Thyroid gland (tissue), 4 donors: Measurements from ENCODE around the gene PTPRG. TPM values are rescaled to one million over a fixed set of nuclear protein-coding genes. Genes with fewer than 3 reads are reported as not detected.

ENCODE experiments used
- DNase-seq, 2 donors: peaks; one replicate each; pipeline ENCODE4 v3.0.0-alpha.2; 2019
- H3K27ac ChIP-seq, 3 donors: fragments of 200-600 bp; sonication (generic); 1 replicate in 2 of 3; 2 replicates in 1 of 3; pipeline ENCODE4 v1.5.1; 2016 to 2019; ENCODE audit warnings: mild to moderate bottlenecking in 1 of 3, moderate library complexity in 1 of 3
- H3K27me3 ChIP-seq: fragments of 200-600 bp; sonication (generic); one replicate; pipeline ENCODE4 v1.5.1; 2019
- H3K36me3 ChIP-seq, 2 donors: fragments of 200-600 bp; sonication (generic); one replicate each; pipeline ENCODE4 v1.5.1; 2016 to 2019
- H3K4me1 ChIP-seq, 2 donors: fragments of 200-600 bp; sonication (generic); one replicate each; pipeline ENCODE4 v1.5.1; 2017 to 2019
- H3K4me3 ChIP-seq, 3 donors: fragments of 200-600 bp; sonication (generic); replicated peaks in 1 of 3; 1 replicate in 2 of 3; 2 replicates in 1 of 3; pipeline ENCODE4 v1.5.1; 2016; ENCODE audit warnings: mild to moderate bottlenecking in 1 of 3
- H3K9me3 ChIP-seq: fragments of 200-600 bp; sonication (generic); one replicate; pipeline ENCODE4 v1.5.1; 2017
- CTCF ChIP-seq, 6 experiments: fragments of 200-600 bp in 3 of 6; fragments of 450-650 bp in 3 of 6; sonication (generic) in 3 of 6; IDR thresholded peaks; one replicate each; pipeline ENCODE4 v1.5.1; 2016 to 2019; ENCODE audit warnings: antibody characterized with exemption in 6 of 6, mild to moderate bottlenecking in 2 of 6, inconsistent platforms in 1 of 6, moderate library complexity in 1 of 6
- POLR2A ChIP-seq, 2 donors: fragments of 450-650 bp; IDR thresholded peaks; one replicate each; pipeline ENCODE4 v1.6.1; 2017; ENCODE audit warnings: antibody characterized with exemption in 2 of 2, mild to moderate bottlenecking in 2 of 2, moderate library complexity in 1 of 2
- WGBS, 2 donors: methylation state at CpG; one replicate each; pipeline ENCODE4 v1.1.5; 2017; 5-methylcytosine and 5-hydroxymethylcytosine counted together
- intact Hi-C: fragments of 100-400 bp; cut with DNase I; formaldehyde crosslinking; loops from one replicate; pipeline ENCODE4 v1.15.1; 2023
- total RNA-seq, 4 donors: library from RNA; depleted of rRNA; stranded (reverse); fragments of >200 nt; gene quantifications; one replicate each; pipeline ENCODE4 v1.2.3, GENCODE V29; 2016

The PTPRG gene
- total RNA-seq, 4 donors from 2014 or later = 81.6 to 207 (median 132) TPM

- Histone ChIP-seq H3K27me3 (no peaks in the 10 kb centered on the region), H3K9me3 (no peaks in the 10 kb centered on the region), H3K4me1 (peaks cover 0 to 4% of the 10 kb centered on the region in 2 donors), H3K36me3 (no peaks in the 10 kb centered on the region), H3K4me3 (no peak overlapping the region), H3K27ac (no peak overlapping the region)
- no peak for TF ChIP-seq CTCF (IDR thresholded peaks at IDR 0.05)
- no peak for TF ChIP-seq POLR2A (IDR thresholded peaks at IDR 0.05)
- intact Hi-C loops = no loop called here
- DNase-seq = no peak
- 91 to 92% methylated on average over 5 of the region's 5 CpGs for WGBS, 2 donors
These were observed 602.8 kb downstream of the PTPRG start for GRCh38 chr3:62164196-62164595.

- TF ChIP-seq CTCF (IDR thresholded peaks at IDR 0.05) = no peak
- no peak for TF ChIP-seq POLR2A (IDR thresholded peaks at IDR 0.05)
These were observed 603.4 kb downstream of the PTPRG start for GRCh38 chr3:62164746-62165145.

GRCh38 chr3:62167566-62168262 is 606.3 kb downstream of the PTPRG start:
- TF ChIP-seq CTCF (IDR thresholded peaks at IDR 0.05) (no peak), POLR2A (IDR thresholded peaks at IDR 0.05) (no peak)

More at GRCh38 chr3:62164746-62165145, 603.4 kb downstream of the PTPRG start:
- H3K36me3 ChIP-seq = no peaks in the 10 kb centered on the region
- 77 to 78% methylated on average over 5 of the region's 5 CpGs for WGBS, 2 donors
- no peak overlapping the region for H3K4me3 ChIP-seq
- H3K9me3 ChIP-seq = no peaks in the 10 kb centered on the region
- peaks cover 0 to 4% of the 10 kb centered on the region in 2 donors for H3K4me1 ChIP-seq
- no peaks in the 10 kb centered on the region for H3K27me3 ChIP-seq
- no peak overlapping the region for H3K27ac ChIP-seq
- intact Hi-C loops = no loop called here
- no peak for DNase-seq

GRCh38 chr3:62168356-62168755 is 607.0 kb downstream of the PTPRG start:
- WGBS, 2 donors = 87% methylated on average over 3 of the region's 3 CpGs
- intact Hi-C loops = no loop called here
- no peak overlapping the region for H3K27ac ChIP-seq
- no peaks in the 10 kb centered on the region for H3K36me3 ChIP-seq
- TF ChIP-seq POLR2A (IDR thresholded peaks at IDR 0.05) (no peak), CTCF (IDR thresholded peaks at IDR 0.05) (no peak)
- no peaks in the 10 kb centered on the region for H3K27me3 ChIP-seq
- H3K9me3 ChIP-seq = no peaks in the 10 kb centered on the region
- DNase-seq = no peak
- H3K4me1 ChIP-seq = peaks cover 0 to 3% of the 10 kb centered on the region in 2 donors
- H3K4me3 ChIP-seq = no peak overlapping the region

More at GRCh38 chr3:62167566-62168262, 606.3 kb downstream of the PTPRG start:
- intact Hi-C loops = no loop called here
- no peak for DNase-seq
- Histone ChIP-seq H3K27me3 (no peaks in the 10 kb centered on the region), H3K4me3 (no peak overlapping the region), H3K36me3 (no peaks in the 10 kb centered on the region), H3K27ac (no peak overlapping the region), H3K4me1 (peaks cover 0 to 3% of the 10 kb centered on the region in 2 donors), H3K9me3 (no peaks in the 10 kb centered on the region)
- 86 to 92% methylated on average over 12 of the region's 12 CpGs for WGBS, 2 donors

- peaks cover 9% of the 10 kb centered on the region in 2 donors for H3K4me1 ChIP-seq
- no peaks in the 10 kb centered on the region for H3K36me3 ChIP-seq
- WGBS, 2 donors = 87 to 91% methylated on average over 4 of the region's 4 CpGs
- H3K9me3 ChIP-seq = no peaks in the 10 kb centered on the region
- TF ChIP-seq CTCF (IDR thresholded peaks at IDR 0.05) (no peak), POLR2A (IDR thresholded peaks at IDR 0.05) (no peak)
- H3K27ac ChIP-seq = no peak overlapping the region
- H3K4me3 ChIP-seq = no peak overlapping the region
- intact Hi-C loops = no loop called here
- no peak for DNase-seq
- no peaks in the 10 kb centered on the region for H3K27me3 ChIP-seq
These were observed 608.7 kb downstream of the PTPRG start for GRCh38 chr3:62169906-62170660.
